Measurements from ENCODE around the gene SENP5.

SENP5 gene

DNA sequence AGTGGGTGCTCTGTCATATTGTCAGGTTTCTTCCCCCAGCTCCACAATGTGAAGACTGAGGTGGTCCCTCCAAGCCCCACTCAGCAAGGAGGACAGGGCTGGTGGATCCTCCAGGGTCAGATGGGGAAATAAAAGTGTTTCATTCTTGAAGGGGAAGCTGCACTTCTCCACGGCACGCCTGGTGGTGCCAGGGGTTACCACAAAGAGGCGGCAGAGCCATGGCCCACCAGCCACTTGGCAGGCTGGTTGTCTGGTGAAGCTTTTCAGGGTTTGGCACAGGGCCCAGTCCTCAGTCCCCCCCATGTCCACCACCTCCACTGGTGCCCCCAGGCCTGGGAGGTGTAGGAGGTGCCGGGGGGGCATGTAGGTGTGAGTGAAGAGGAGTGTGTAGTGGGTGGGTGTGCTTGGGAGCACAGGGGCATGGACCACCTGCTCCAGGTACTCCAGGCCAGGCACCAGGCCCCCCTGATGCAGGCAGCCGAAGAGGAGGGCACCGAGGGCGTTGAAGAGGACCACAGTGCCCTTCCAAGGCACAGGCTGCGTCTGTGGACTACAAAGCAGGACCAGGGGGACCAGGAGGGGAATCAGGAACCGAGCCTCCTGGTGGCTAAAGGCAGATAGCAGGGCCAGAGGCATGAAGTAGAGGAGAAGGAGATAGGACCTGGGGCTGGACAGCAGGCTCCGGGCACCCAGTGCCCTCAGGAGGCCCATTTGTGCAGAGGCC, 79.6 kb downstream of the SENP5 start:
- H3K4me1 ChIP-seq (ENCODE audit: control insufficient read depth, insufficient read depth, low read length), result no peaks in the 10 kb centered on the region
- no peak overlapping the region for H3K9ac ChIP-seq (ENCODE audit: low read depth, low read length)
- H3K9me3 ChIP-seq (ENCODE audit: control insufficient read depth, insufficient read depth, low read length), result no peaks in the 10 kb centered on the region
- no peaks in the 10 kb centered on the region for H3K36me3 ChIP-seq (ENCODE audit: control insufficient read depth, insufficient read depth, low read length)
- H3K27me3 ChIP-seq (ENCODE audit: control insufficient read depth, insufficient read depth, low read length), result no peaks in the 10 kb centered on the region
- H3K4me3 ChIP-seq (ENCODE audit: low read depth, low read length), result no peak overlapping the region

DNA sequence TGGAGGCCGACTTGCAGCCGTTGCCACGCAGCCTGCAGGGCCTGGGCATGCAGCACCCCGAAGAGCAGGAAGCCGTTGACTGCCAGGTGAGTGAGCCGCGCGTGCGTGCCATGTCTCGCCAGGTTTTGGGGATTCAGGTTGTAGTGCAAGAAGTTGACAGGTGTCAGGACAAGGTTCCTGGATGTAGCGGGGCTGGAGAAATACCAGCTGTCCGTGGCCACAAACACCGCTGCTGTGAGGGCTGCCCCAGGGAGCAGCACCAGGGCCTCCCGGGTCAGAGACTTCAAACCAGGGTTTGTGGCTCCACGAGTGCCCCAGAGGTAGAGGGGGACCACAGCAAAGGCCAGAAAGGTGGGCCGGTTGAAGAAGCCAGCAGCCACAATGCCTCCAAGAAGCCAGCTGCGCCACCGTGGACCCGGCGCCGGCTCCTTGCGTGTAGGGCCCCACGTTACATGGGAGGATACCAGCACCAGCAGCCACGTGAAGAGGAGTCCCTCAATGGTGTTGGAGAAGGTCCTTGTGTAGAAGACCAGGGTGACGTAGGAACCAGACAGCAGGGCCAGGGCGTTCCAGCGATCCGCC, 80.2 kb downstream of the SENP5 start:
- Histone ChIP-seq H3K9ac (ENCODE audit: low read depth, low read length) (no peak overlapping the region), H3K4me3 (ENCODE audit: low read depth, low read length) (no peak overlapping the region)

DNA sequence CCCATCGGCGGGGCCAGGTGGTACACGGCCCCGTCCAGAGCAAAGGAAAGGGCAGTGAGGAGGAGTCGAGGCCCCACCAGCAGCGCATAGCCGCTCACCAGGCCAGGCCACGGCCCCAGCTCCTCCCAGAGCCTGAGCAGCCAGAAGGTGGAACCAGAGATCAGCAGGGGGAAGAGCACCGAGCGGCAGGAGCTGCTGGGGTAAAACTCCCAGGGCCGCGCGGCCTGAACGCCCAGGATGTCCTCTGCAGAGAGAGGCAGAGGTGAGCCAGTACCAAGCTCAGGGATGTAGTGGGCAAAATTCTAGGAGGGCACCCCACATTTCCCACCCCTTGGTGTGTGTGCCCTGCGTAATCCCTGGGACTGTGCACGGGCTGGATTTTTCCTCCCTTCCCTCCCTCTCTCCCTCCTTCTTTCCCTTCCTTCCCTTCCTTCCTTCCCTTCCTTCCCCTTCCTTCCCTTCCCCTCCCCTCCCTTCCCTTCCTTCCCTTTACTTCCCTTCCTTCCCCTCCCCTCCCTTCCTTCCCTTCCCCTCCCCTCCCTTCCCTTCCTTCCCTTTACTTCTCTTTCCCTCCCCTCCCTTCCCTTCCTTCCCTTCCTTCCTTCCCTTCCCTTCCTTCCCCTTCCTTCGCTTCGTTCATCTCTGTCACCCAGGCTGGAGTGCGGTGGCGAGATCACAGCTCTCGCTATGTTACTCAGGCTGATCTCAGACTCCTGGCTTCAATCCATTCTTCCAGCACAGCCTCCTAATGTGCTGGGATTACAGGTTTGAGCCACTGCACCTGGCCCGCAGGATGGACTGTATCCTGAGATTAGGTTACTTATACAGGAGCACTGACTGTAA, 80.9 kb downstream of the SENP5 start:
- H3K36me3 ChIP-seq (ENCODE audit: control insufficient read depth, insufficient read depth, low read length), result no peaks in the 10 kb centered on the region
- H3K4me1 ChIP-seq (ENCODE audit: control insufficient read depth, insufficient read depth, low read length), result no peaks in the 10 kb centered on the region
- H3K9me3 ChIP-seq (ENCODE audit: control insufficient read depth, insufficient read depth, low read length), result no peaks in the 10 kb centered on the region
- H3K9ac ChIP-seq (ENCODE audit: low read depth, low read length), result no peak overlapping the region
- H3K4me3 ChIP-seq (ENCODE audit: low read depth, low read length), result no peak overlapping the region
- no peaks in the 10 kb centered on the region for H3K27me3 ChIP-seq (ENCODE audit: control insufficient read depth, insufficient read depth, low read length)

More for the DNA sequence above, 80.2 kb downstream of the SENP5 start:
- H3K36me3 ChIP-seq (ENCODE audit: control insufficient read depth, insufficient read depth, low read length), result no peaks in the 10 kb centered on the region
- no peaks in the 10 kb centered on the region for H3K27me3 ChIP-seq (ENCODE audit: control insufficient read depth, insufficient read depth, low read length)
- H3K9me3 ChIP-seq (ENCODE audit: control insufficient read depth, insufficient read depth, low read length), result no peaks in the 10 kb centered on the region
- no peaks in the 10 kb centered on the region for H3K4me1 ChIP-seq (ENCODE audit: control insufficient read depth, insufficient read depth, low read length)

- no peaks in the 10 kb centered on the region for H3K36me3 ChIP-seq (ENCODE audit: control insufficient read depth, insufficient read depth, low read length)
- H3K27me3 ChIP-seq (ENCODE audit: control insufficient read depth, insufficient read depth, low read length), result no peaks in the 10 kb centered on the region
- no peak overlapping the region for H3K9ac ChIP-seq (ENCODE audit: low read depth, low read length)
- H3K4me1 ChIP-seq (ENCODE audit: control insufficient read depth, insufficient read depth, low read length), result no peaks in the 10 kb centered on the region
- H3K4me3 ChIP-seq (ENCODE audit: low read depth, low read length), result no peak overlapping the region
- H3K9me3 ChIP-seq (ENCODE audit: control insufficient read depth, insufficient read depth, low read length), result no peaks in the 10 kb centered on the region
These were observed 81.5 kb downstream of the SENP5 start for GRCh38 chr3:196949285-196949619.

GRCh38 chr3:196949750-196950149, 82.0 kb downstream of the SENP5 start:
- no peak overlapping the region for H3K9ac ChIP-seq (ENCODE audit: low read depth, low read length)
- H3K4me3 ChIP-seq (ENCODE audit: low read depth, low read length), result no peak overlapping the region
- H3K4me1 ChIP-seq (ENCODE audit: control insufficient read depth, insufficient read depth, low read length), result no peaks in the 10 kb centered on the region
- H3K27me3 ChIP-seq (ENCODE audit: control insufficient read depth, insufficient read depth, low read length), result no peaks in the 10 kb centered on the region
- H3K36me3 ChIP-seq (ENCODE audit: control insufficient read depth, insufficient read depth, low read length), result no peaks in the 10 kb centered on the region
- no peaks in the 10 kb centered on the region for H3K9me3 ChIP-seq (ENCODE audit: control insufficient read depth, insufficient read depth, low read length)

- Histone ChIP-seq H3K4me1 (ENCODE audit: control insufficient read depth, insufficient read depth, low read length) (no peaks in the 10 kb centered on the region), H3K9me3 (ENCODE audit: control insufficient read depth, insufficient read depth, low read length) (no peaks in the 10 kb centered on the region), H3K36me3 (ENCODE audit: control insufficient read depth, insufficient read depth, low read length) (no peaks in the 10 kb centered on the region), H3K27me3 (ENCODE audit: control insufficient read depth, insufficient read depth, low read length) (no peaks in the 10 kb centered on the region), H3K9ac (ENCODE audit: low read depth, low read length) (no peak overlapping the region), H3K4me3 (ENCODE audit: low read depth, low read length) (no peak overlapping the region)
These were observed 83.7 kb downstream of the SENP5 start for GRCh38 chr3:196951371-196951770.

DNA sequence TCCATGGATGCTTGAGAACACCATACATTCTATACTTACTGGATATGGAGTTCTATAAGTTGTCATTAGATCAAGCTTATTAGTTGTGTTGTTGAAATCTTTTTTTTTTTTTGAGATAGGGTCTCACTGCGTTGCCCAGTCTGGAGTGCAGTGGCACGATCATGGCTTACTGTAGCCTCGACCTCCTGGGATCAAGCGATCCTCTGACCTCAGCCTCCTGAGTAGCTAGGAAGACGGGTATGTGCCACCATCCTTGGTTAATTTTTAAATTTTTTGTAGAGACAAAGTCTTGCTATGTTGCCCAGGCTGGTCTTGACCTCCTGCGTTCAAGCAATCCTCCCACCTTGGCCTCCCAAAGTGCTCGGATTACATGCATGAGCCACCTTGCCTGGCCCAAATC, 87.1 kb downstream of the SENP5 start:
- Histone ChIP-seq H3K9me3 (ENCODE audit: control insufficient read depth, insufficient read depth, low read length) (no peaks in the 10 kb centered on the region), H3K36me3 (ENCODE audit: control insufficient read depth, insufficient read depth, low read length) (no peaks in the 10 kb centered on the region), H3K9ac (ENCODE audit: low read depth, low read length) (no peak overlapping the region), H3K4me3 (ENCODE audit: low read depth, low read length) (no peak overlapping the region), H3K27me3 (ENCODE audit: control insufficient read depth, insufficient read depth, low read length) (no peaks in the 10 kb centered on the region), H3K4me1 (ENCODE audit: control insufficient read depth, insufficient read depth, low read length) (no peaks in the 10 kb centered on the region)

DNA sequence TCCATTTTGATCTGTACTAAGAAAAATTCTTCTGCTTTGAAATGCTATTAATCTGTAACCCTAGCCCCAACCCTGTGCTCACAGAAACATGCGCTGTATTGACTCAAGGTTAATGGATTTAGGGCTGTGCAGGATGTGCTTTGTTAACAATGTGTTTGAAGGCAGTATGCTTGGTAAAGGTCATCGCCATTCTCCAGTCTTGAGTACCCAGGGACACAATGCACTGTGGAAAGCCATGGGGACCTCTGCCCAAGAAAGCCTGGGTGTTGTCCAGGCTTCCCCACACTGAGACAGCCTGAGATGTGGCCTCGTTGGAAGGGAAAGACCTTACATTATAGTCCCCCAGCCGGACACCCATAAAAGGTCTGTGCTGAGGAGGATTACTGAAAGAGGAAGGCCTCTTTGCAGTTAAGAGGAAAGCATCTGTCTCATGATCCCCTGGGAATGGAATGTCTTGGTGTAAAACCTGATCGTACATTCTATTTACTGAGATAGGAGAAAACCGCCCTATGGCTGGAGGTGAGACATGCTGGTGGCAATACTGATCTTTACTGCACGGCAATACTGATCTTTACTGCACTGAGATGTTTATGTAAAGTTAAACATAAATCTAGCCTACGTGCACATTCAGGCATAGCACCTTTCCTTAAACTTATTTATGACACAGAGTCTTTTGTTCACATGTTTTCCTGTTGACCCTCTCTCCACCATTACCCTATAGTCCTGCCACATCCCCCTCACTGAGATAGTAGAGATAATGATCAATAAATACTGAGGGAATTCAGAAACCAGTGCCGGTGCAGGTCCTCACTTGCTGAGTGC, 94.6 kb downstream of the SENP5 start:
- no peak overlapping the region for H3K4me3 ChIP-seq (ENCODE audit: low read depth, low read length)
- no peak overlapping the region for H3K9ac ChIP-seq (ENCODE audit: low read depth, low read length)
- no peaks in the 10 kb centered on the region for H3K36me3 ChIP-seq (ENCODE audit: control insufficient read depth, insufficient read depth, low read length)
- H3K27me3 ChIP-seq (ENCODE audit: control insufficient read depth, insufficient read depth, low read length), result peaks cover 30% of the 10 kb centered on the region
- no peaks in the 10 kb centered on the region for H3K4me1 ChIP-seq (ENCODE audit: control insufficient read depth, insufficient read depth, low read length)
- no peaks in the 10 kb centered on the region for H3K9me3 ChIP-seq (ENCODE audit: control insufficient read depth, insufficient read depth, low read length)

DNA sequence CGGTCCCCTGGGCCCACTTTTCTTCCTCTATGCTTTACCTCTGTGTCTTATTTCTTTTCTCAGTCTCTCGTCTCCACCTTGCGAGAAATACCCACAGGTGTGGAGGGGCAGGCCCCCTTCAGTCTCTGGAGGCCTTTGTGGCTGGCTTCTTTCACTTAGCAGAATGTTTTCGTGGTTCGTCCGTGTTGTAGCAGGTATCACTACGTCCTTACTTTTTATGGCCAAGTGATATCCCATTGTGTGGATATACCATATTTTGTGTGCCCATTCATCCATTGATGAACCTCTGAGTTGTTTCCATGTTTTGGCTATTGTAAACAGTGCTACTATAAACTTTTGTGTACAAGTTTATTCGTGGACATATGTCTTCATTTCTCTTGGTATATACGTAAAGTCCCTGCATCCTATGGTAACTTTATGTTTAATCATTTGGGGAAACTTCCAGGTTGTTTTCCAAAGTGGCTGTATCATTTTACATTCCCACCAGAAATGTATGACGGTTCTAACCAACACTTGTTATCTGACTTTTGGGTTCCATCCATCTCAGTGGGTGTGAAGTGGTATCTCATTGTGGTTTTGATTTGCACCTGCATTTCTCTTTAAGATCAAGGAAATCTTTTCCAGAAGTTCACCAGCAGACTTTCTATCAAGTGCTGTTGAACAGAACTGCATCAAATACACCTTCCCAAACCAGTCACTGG, 95.4 kb downstream of the SENP5 start:
- no peaks in the 10 kb centered on the region for H3K36me3 ChIP-seq (ENCODE audit: control insufficient read depth, insufficient read depth, low read length)
- no peaks in the 10 kb centered on the region for H3K4me1 ChIP-seq (ENCODE audit: control insufficient read depth, insufficient read depth, low read length)

GRCh38 chr3:196963631-196963953, 95.9 kb downstream of the SENP5 start:
- no peaks in the 10 kb centered on the region for H3K4me1 ChIP-seq (ENCODE audit: control insufficient read depth, insufficient read depth, low read length)
- no peaks in the 10 kb centered on the region for H3K9me3 ChIP-seq (ENCODE audit: control insufficient read depth, insufficient read depth, low read length)
- no peak overlapping the region for H3K4me3 ChIP-seq (ENCODE audit: low read depth, low read length)
- H3K36me3 ChIP-seq (ENCODE audit: control insufficient read depth, insufficient read depth, low read length), result no peaks in the 10 kb centered on the region
- H3K9ac ChIP-seq (ENCODE audit: low read depth, low read length), result no peak overlapping the region
- H3K27me3 ChIP-seq (ENCODE audit: control insufficient read depth, insufficient read depth, low read length), result peaks cover 43% of the 10 kb centered on the region

More for the DNA sequence above, 95.4 kb downstream of the SENP5 start:
- Histone ChIP-seq H3K9ac (ENCODE audit: low read depth, low read length) (no peak overlapping the region), H3K9me3 (ENCODE audit: control insufficient read depth, insufficient read depth, low read length) (no peaks in the 10 kb centered on the region), H3K4me3 (ENCODE audit: low read depth, low read length) (no peak overlapping the region), H3K27me3 (ENCODE audit: control insufficient read depth, insufficient read depth, low read length) (peaks cover 38% of the 10 kb centered on the region)

DNA sequence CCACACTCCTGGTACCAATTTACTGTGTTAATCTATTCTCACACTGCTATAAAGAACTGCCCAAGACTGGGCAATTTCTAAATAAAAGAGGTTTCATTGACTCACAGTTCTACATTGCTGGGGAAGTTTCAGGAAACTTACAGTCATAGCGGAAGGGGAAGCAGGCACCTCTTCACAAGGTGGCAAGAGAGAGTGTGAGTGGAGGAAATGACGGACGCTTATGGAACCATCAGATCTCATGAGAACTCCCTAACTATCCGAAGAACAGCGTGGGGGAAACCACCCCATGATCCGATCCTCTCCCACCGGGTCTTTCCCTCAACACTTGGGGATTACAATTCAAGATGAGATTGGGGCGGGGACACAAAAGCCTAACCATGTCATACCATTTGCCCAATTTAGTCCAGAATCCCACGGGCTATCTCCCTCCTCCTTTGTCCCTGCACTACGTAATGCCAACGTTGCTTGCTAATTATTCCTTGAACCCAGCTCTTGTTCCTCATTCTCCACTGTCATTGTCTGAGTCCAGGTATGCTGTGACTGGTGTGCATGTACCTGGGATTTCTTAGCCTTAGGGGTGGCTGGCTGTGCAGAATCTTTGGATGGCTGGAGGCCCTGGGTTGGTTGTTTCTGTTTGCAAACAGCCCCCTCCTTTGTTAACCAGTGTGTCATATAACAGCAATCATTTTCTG, 97.5 kb downstream of the SENP5 start:
- Histone ChIP-seq H3K27me3 (ENCODE audit: control insufficient read depth, insufficient read depth, low read length) (peaks cover 53% of the 10 kb centered on the region), H3K4me1 (ENCODE audit: control insufficient read depth, insufficient read depth, low read length) (no peaks in the 10 kb centered on the region), H3K36me3 (ENCODE audit: control insufficient read depth, insufficient read depth, low read length) (no peaks in the 10 kb centered on the region), H3K9me3 (ENCODE audit: control insufficient read depth, insufficient read depth, low read length) (no peaks in the 10 kb centered on the region), H3K4me3 (ENCODE audit: low read depth, low read length) (no peak overlapping the region), H3K9ac (ENCODE audit: low read depth, low read length) (no peak overlapping the region)
